Keratinocyte (primary cell): ENCODE results near the gene RABGGTA. TPM values are rescaled to one million over a fixed set of nuclear protein-coding genes. Genes with fewer than 3 reads are reported as not detected.

Experiments used
- DNase-seq: peaks from one replicate; pipeline ENCODE4 v3.0.0-alpha.2; 2011; ENCODE audit warnings: low read depth, missing footprints, low spot score
- FAIRE-seq: peaks from 2 replicates; lab custom pipeline; 2011; peaks lifted over from hg19 to GRCh38; lab: Jason Lieb, UNC
- H2AFZ ChIP-seq: 2 replicates; pipeline ENCODE4 v1.6.0; 2012; ENCODE audit warnings: low read length, control low read depth, inconsistent platforms; ENCODE audit not compliant: control insufficient read depth
- H3K27ac ChIP-seq: 2 replicates; pipeline ENCODE4 v1.5.1; 2011; ENCODE audit warnings: low read length; ENCODE audit not compliant: control insufficient read depth, insufficient read depth
- H3K27me3 ChIP-seq: 3 replicates; pipeline ENCODE4 v1.6.0; 2011; ENCODE audit warnings: low read length; ENCODE audit not compliant: control insufficient read depth, insufficient read depth; ENCODE audit errors: extremely low read depth
- H3K36me3 ChIP-seq, 2 experiments: 2 replicates in 1 of 2; 3 replicates in 1 of 2; pipeline ENCODE4 v1.5.1; 2011; ENCODE audit warnings: low read length in 2 of 2, mild to moderate bottlenecking in 1 of 2; ENCODE audit not compliant: control insufficient read depth in 2 of 2, insufficient read depth in 2 of 2; ENCODE audit errors: extremely low read depth in 1 of 2
- H3K4me1 ChIP-seq: 3 replicates; pipeline ENCODE4 v1.5.1; 2011; ENCODE audit warnings: low read length; ENCODE audit not compliant: control insufficient read depth, insufficient read depth; ENCODE audit errors: extremely low read depth
- H3K4me2 ChIP-seq: 3 replicates; pipeline ENCODE4 v1.6.0; 2011; ENCODE audit warnings: low read depth, low read length; ENCODE audit not compliant: control insufficient read depth, insufficient read depth; ENCODE audit errors: extremely low read depth
- H3K4me3 ChIP-seq, 3 experiments: fragments of 200-600 bp in 1 of 3; sonication (generic) in 1 of 3; 2 replicates in 2 of 3; 3 replicates in 1 of 3; pipeline ENCODE4 v1.5.1; 2011 to 2016; ENCODE audit warnings: low read length in 3 of 3, mild to moderate bottlenecking in 3 of 3, control low read depth in 2 of 3, inconsistent platforms in 1 of 3, low read depth in 1 of 3, mixed read lengths in 1 of 3, mixed run types in 1 of 3, moderate library complexity in 1 of 3; ENCODE audit not compliant: control insufficient read depth in 2 of 3, insufficient read depth in 2 of 3; ENCODE audit errors: extremely low read depth in 1 of 3
- H3K79me2 ChIP-seq: 2 replicates; pipeline ENCODE4 v1.6.0; 2012; ENCODE audit warnings: low read length; ENCODE audit not compliant: control insufficient read depth, insufficient read depth
- H3K9ac ChIP-seq: 3 replicates; pipeline ENCODE4 v1.6.0; 2011; ENCODE audit warnings: low read length; ENCODE audit not compliant: control insufficient read depth, insufficient read depth; ENCODE audit errors: extremely low read depth
- H3K9me1 ChIP-seq: 3 replicates; pipeline ENCODE4 v1.6.0; 2011; ENCODE audit warnings: low read length; ENCODE audit not compliant: control insufficient read depth, insufficient read depth; ENCODE audit errors: extremely low read depth
- H3K9me3 ChIP-seq: 2 replicates; pipeline ENCODE4 v1.5.1; 2012; ENCODE audit warnings: low read depth, low read length; ENCODE audit not compliant: control insufficient read depth
- H4K20me1 ChIP-seq: 3 replicates; pipeline ENCODE4 v1.6.0; 2011; ENCODE audit warnings: low read length; ENCODE audit not compliant: control insufficient read depth, insufficient read depth; ENCODE audit errors: extremely low read depth
- EZH2 ChIP-seq: IDR thresholded peaks from one replicate; pipeline ENCODE4 v1.6.1; 2012; ENCODE audit warnings: inconsistent platforms, mild to moderate bottlenecking, low read length, moderate library complexity
- dilution Hi-C: fragments of 300-500 bp; cut with MboI; formaldehyde crosslinking; loops from one replicate; pipeline ENCODE4 v1.7.0; 2020; ENCODE audit warnings: low sequenced_read_pairs; ENCODE audit not compliant: extremely low pct_ligation_motif_present
- polyA plus RNA-seq, 5 experiments: library from polyadenylated mRNA; depleted of rRNA in 3 of 5; stranded (reverse) in 3 of 5; stranded (forward) in 1 of 5; unstranded in 1 of 5; fragments of >200 nt; gene quantifications; 1 replicate in 1 of 5; 2 replicates in 3 of 5; 3 replicates in 1 of 5; pipeline versions ENCODE4 v1.2.1 to v1.2.3, GENCODE V29; 2011 to 2012; ENCODE audit warnings: missing spikeins in 2 of 5, low read depth in 1 of 5, low replicate concordance in 1 of 5
- TF ChIP-seq, protein P1 (sequence below), 3 experiments: IDR thresholded peaks in 1 of 3; conservative IDR thresholded peaks in 1 of 3; optimal IDR thresholded peaks in 1 of 3; 2 replicates in 2 of 3; 3 replicates in 1 of 3; pipeline versions ENCODE3 to v1.5.1; 2011; ENCODE audit warnings: low read length in 3 of 3, mild to moderate bottlenecking in 3 of 3, moderate library complexity in 2 of 3, control low read depth in 1 of 3, inconsistent platforms in 1 of 3; ENCODE audit not compliant: insufficient read depth in 2 of 3; ENCODE audit errors: extremely low read depth in 1 of 3

RABGGTA gene
- polyA plus RNA-seq, 1 donor (not counting 4 experiments of a cell fraction or from before 2014, with no cell fraction given) = 29.0 TPM

GRCh38 chr14:24260780-24261157 is 10.6 kb downstream of the RABGGTA start:
- Histone ChIP-seq H3K79me2 (no peaks in the 10 kb centered on the region), H3K9ac (no peak overlapping the region), H3K36me3 (peaks cover 6 to 10% of the 10 kb centered on the region in 2 experiments), H3K4me3 (no peak overlapping the region), H3K4me1 (peaks cover 33% of the 10 kb centered on the region), H3K9me3 (no peaks in the 10 kb centered on the region), H3K4me2 (no peak overlapping the region), H2AFZ (no peak overlapping the region), H3K27me3 (no peaks in the 10 kb centered on the region), H4K20me1 (no peaks in the 10 kb centered on the region), H3K27ac (no peak overlapping the region), H3K9me1 (no peaks in the 10 kb centered on the region)
- DNase-seq (no peak), FAIRE-seq (no peak)
- dilution Hi-C loops = no loop called here
- TF ChIP-seq, protein P1, sequence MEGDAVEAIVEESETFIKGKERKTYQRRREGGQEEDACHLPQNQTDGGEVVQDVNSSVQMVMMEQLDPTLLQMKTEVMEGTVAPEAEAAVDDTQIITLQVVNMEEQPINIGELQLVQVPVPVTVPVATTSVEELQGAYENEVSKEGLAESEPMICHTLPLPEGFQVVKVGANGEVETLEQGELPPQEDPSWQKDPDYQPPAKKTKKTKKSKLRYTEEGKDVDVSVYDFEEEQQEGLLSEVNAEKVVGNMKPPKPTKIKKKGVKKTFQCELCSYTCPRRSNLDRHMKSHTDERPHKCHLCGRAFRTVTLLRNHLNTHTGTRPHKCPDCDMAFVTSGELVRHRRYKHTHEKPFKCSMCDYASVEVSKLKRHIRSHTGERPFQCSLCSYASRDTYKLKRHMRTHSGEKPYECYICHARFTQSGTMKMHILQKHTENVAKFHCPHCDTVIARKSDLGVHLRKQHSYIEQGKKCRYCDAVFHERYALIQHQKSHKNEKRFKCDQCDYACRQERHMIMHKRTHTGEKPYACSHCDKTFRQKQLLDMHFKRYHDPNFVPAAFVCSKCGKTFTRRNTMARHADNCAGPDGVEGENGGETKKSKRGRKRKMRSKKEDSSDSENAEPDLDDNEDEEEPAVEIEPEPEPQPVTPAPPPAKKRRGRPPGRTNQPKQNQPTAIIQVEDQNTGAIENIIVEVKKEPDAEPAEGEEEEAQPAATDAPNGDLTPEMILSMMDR (optimal IDR thresholded peaks at IDR 0.05 in 1 of 3, IDR thresholded peaks at IDR 0.05 in 1 of 3, conservative IDR thresholded peaks at IDR 0.05 in 1 of 3; ENCODE audit: extremely low read depth in 1 of 3, insufficient read depth in 2 of 3, low read length in 3 of 3) = no peak
- no peak for TF ChIP-seq EZH2

DNA sequence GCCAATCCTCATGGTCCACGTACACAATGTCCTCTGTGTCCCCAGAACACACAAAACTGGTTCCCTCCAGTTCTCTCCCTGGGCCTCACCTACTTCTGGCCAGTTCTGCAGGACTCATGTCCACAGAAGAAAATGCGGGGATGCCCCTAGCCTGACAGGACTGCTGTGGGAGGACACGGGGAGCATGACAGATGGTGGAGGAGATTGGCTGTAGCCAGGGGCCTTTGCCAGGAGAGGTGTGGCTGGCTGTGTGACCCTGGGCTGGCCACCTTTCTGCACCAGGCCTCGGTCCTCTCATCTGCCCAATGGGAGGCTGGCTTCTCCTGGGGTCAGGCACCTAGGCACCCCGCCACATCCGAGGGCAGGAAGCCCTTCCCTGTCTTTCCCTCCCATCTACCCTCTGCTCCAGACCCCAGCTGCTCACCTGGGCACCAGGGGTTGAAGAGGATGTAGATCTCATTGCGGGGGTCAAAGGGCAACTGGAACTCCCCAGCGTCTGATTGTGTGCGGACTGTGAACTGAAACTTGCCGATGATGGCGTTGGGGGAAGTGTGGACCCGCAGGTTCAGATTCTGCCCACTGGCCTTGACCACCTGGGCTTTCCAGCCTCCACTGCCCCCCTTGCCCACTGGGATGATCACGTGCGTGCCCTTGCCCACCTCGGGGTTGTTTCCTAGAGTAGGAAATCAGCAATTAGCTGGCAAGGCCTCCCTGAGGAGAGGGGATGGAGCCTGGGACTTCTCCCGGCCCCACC is 11.2 kb downstream of the RABGGTA start:
- Histone ChIP-seq H3K4me2 (no peak overlapping the region), H3K79me2 (no peaks in the 10 kb centered on the region), H3K27ac (no peak overlapping the region), H2AFZ (no peak overlapping the region), H3K36me3 (peaks cover 3 to 11% of the 10 kb centered on the region in 2 experiments), H3K9me1 (no peaks in the 10 kb centered on the region), H3K4me1 (peaks cover 33% of the 10 kb centered on the region), H3K27me3 (no peaks in the 10 kb centered on the region), H3K4me3 (no peak overlapping the region), H3K9me3 (no peaks in the 10 kb centered on the region), H4K20me1 (no peaks in the 10 kb centered on the region), H3K9ac (no peak overlapping the region)
- no peak for DNase-seq
- dilution Hi-C loops = no loop called here
- TF ChIP-seq, protein P1 (optimal IDR thresholded peaks at IDR 0.05 in 1 of 3, IDR thresholded peaks at IDR 0.05 in 1 of 3, conservative IDR thresholded peaks at IDR 0.05 in 1 of 3; ENCODE audit: extremely low read depth in 1 of 3, insufficient read depth in 2 of 3, low read length in 3 of 3) = no peak
- no peak for TF ChIP-seq EZH2
- FAIRE-seq = no peak
